NCI-H1048 (cell line): ENCODE measurements around the gene RABAC1.
A peak's percentile ranks its signal among the peaks of the same experiment; 100 is the strongest.

Experiments
- DNase-seq: peaks from one replicate; lab custom pipeline; 2025; lab: John Stamatoyannopoulos, UW

Gene RABAC1

DNA sequence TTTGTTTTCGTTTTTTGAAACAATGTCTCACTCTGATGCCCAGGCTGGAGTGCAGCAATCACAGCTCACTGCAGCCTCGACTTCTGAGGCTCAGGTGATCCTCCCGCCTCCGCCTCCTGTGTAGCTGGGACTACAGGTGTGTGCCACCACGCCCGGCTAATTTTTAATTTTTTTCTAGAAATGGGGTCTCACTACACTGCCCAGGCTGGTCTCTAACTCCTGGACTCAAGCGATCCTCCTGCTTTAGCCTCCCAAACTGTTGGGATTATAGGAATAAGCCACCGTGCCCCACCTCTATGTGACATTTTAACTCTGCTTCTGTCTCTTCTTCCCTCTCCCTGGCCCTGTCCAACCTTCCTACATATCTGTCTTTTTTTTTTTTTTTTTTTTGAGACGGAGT lies 29.8 kb upstream of the RABAC1 start:
- no peak for DNase-seq

DNA sequence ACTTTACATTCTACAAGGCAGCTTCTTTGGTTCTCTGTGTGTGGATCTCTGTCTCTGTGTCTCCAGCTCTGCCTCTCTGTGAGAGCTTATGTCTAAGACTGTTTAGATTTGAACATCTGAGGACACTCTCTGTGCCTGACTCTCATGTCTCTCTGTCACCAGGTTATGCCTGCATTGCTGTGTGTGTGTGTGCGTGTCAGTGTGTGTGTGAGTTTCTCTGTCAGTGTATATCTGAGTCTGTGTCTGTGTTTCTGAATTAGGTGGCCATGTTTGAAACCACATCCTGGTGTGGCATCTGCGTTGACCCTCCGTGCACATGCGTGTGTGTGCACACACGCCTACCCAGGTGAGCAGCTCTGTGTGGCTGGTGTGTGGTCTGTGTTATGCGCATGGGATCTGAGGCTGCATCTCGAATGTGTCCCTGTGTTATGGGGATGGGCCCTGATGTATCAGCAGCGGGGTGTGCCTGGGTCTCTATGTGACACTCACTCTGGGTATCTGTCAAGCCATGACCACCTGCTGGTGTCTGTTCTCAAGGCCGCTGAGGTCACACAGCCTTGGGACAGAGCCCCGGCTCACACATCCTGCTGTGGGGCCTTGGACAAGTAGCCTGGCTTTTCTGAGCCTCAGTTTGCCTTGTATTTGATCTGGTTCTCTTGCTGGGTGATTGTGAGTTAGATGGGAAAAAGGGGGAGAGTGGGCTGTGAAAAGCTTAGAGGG lies 28.2 kb upstream of the RABAC1 start:
- no peak for DNase-seq

DNA sequence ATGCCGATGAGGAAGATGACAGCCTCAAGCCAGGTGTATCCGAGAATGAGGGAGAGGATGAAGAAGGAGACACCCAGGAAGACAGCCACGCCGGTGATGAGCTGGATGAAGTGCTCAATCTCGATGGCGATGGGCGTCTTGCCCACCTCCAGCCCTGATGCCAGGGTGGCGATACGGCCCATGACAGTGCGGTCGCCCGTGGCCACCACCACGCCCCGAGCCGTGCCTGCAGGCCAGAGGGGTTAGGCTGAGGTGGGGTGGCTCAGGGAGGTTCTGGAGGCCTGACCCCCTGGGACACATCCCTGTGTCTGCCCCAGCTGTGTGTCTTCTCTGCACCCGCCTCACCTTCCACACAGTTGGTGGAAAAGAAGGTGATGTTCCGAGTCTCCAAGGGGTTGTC lies 25.8 kb upstream of the RABAC1 start:
- DNase-seq: no peak

DNA sequence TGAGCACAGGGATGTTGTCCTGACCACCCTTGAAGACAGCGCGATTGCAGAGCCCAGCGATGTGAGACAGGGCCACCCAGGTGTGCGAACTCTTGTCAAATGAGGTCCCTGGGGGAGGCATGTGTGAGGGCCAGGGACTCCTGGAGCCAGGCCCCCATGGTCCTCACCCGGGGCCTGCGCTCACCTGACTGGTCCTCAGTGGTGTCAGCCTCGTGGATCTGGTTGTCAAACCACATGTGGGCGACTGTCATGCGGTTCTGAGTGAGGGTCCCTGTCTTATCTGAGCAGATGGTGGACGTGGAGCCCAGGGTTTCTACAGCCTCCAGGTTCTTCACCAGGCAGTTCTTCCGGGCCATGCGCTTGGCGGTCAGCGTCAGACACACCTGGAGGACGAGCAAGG lies 22.6 kb upstream of the RABAC1 start:
- DNase-seq: no peak

GRCh38 chr19:41978470-41978869 lies 19.3 kb upstream of the RABAC1 start:
- no peak for DNase-seq

- DNase-seq: no peak
Measured at GRCh38 chr19:41977916-41978315, 18.8 kb upstream of the RABAC1 start.

DNA sequence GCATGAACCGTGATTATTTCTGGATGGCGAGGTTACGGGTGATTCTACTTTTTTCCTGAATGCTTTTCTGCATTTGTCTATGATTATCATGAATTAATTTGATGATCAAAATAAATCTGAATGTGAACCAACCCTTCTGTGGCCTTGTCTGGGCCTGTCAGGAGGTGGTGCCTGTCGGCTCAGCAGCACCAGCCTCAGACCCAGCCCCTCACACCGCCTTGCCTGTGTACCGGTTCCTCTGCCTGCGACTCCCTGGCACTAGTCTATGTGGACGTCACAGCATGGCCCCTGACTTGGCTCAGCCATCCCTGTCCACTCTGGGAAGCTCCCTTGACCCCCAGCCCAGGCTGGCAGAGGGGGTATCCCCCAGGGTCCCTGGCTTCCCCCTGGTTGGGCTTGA lies 15.5 kb upstream of the RABAC1 start:
- DNase-seq: no peak

GRCh38 chr19:41971363-41971762 lies 12.2 kb upstream of the RABAC1 start:
- no peak for DNase-seq

- DNase-seq: no peak
Measured at GRCh38 chr19:41969772-41970458, 10.8 kb upstream of the RABAC1 start.

DNA sequence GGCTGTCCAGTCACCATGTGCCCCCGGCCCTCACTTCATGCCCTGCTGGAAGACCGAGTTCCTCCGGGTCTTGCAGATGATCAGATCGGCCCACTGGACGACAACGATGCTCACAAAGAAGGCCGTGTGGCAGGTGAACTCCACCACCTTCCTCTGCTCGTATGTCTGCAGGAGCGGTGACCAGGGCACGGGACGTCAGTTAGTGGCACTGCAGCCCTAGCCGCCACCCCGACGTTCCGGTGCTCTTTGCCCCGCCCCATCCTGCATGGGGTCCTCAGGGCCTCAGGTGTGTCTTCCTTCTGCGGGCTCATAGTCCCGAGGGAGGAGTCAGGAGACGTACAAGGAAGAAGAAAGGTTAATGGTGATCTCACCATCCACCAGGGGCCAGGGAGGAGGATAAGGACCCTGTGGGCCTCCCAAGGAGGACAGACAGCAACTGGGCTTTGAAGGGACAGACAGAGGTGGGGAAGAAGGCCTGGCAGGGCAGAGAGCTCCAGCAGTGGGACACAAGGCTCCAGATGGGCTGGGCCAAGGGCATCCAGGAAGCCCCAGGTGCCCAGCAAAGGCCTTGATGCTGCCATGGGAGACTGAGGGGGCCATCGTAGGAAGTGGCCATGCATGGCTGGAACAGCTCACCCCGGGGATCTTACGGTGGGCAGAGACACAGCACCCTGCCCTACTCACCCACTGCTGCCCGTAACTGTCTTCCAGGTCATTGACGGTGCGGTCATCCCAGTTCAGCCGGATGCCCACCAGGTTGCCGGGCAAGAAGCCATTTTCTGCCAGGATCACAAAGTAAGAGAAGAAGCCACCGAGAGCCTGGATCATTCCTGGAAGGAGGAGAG lies 9.9 kb upstream of the RABAC1 start:
- no peak for DNase-seq

DNA sequence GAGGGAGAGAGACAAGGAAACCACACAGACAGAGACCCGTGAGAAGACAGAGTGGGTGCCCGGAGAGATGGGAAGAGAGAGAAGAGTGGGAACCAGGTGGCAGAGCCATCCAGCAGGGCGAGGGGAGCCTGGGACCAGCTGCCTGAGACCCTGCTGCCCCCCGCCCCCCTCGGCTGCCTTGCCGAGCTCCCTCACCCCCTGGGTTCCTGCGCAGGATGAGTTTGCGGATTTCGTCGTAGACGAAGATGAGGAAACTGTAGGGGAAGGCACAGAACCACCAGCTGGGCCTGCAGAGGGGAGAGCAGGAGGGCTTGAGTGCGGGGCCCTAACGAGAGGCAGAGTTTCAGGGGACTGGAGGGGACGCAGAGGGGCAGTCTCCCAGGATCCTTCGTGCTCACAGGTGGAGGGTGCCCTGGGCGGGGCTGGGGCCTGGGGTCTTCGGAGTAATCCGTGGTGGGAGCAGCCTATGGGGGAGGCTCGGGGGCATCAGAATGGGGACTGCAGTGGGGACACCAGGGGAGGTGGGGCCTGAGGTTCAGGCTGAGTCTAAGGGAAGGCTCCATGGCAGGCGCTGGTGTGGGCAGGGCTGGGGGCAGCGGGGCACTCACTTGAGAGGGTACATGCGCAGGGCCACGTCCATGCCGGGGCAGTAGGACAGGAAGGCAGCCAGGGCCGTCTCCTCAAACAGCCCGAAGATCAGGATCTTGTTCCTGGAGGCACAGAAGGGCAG lies 8.1 kb upstream of the RABAC1 start:
- DNase-seq: no peak

GRCh38 chr19:41965106-41965505 lies 6.0 kb upstream of the RABAC1 start:
- DNase-seq: no peak

GRCh38 chr19:41960973-41961372 lies 1.9 kb upstream of the RABAC1 start:
- no peak for DNase-seq

- peak; percentile 23 for DNase-seq
Measured at GRCh38 chr19:41958367-41959055, 610 bp downstream of the RABAC1 start.

- DNase-seq: no peak
Measured at GRCh38 chr19:41957838-41958366, 1.2 kb downstream of the RABAC1 start.

DNA sequence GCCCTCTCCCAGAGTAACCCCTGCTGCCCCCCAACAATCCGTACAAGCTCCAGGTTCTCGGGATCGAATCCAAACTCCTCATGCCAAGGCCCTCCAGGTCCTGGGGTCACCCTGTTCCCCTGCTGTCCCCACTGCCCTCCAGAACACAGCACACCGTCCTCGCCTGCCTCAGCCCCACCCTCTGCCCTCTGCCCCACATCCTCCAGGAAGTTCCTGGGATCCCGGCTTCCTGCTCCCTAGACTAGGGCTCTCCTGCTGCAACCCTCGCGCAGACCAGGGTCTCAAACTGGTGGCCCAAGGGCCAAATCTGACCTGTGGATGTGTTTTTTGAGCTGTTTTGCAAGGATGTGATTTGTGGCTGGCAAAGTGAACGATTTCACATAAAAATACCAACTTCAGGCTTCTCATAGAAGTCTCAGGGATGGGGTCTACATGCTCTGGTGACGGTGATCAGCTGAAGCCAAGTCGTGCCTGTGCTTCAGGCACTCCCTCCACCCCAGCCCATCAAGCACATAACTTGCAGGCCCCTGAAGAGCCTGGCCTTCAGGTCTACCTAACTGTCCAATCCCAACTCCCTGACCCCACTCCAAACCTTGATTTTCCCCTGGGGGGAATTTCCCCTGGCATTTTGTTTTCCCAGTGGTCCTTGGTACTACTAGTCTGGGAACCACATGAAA lies 1.8 kb downstream of the RABAC1 start:
- DNase-seq: no peak

DNA sequence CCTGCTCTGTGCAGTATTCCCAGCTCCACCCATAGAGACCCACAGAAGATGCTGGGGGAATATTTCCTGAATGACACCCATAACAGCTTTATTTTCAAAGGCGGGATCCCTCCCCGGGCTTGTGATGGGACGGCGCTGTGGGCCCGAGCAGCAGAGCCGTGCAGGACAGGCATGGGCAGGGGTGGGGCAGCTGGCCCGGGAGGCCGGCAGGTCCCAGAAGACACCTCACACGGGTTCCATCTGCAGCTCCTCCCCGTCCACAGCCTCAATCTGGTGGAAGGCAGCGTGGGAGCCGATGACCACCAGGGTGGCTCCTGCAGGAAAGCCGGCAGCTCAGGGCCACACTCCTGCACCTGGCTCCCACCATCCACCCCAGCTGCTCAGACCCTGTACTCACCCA lies 2.5 kb downstream of the RABAC1 start:
- no peak for DNase-seq

DNA sequence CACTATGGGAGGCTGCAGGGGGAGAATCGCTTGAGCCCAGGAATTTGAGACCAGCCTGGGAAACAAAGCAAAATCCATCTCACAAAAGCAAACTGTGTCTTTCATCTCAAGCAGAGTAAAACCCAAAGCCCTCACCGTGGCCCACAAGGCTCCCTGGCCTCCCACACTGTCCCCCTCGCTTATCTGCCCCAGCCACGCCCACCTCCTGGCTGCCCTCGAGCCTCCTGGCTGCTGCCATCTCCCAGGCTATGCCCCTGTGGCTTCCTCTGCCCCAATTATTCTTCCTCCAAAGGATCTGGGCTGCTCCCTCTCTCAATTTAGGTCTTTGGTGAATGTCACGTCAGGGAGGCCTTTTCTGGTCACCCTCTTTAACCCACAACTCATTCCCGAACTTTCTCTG lies 3.6 kb downstream of the RABAC1 start:
- no peak for DNase-seq

- DNase-seq: peak; percentile 48
Measured at GRCh38 chr19:41951686-41952172, 7.4 kb downstream of the RABAC1 start.

DNA sequence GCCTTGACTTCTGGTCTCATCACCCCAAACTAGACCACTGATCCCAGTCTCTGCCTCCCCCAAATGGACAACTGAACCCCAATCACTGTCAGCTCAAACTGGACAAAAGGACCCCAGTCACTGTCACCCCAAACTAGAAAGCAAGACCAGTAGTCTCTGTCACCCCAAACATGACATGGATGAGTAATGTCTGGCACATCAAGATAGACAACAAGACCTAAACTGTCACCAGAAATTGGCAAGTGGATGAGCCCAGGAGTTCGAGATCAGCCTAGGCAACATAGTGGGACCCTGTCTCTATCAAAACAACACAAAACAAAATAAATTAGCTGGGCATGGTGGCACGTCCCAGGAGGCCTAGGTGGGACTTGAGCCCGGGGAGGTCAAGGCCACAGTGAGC lies 12.0 kb downstream of the RABAC1 start:
- no peak for DNase-seq
